ENCODE data around the gene ST6GAL1.

ST6GAL1 gene

GRCh38 chr3:187082758-187083375 is 152.5 kb downstream of the ST6GAL1 start:
- TF ChIP-seq CTCF (IDR thresholded peaks at IDR 0.05; ENCODE audit: insufficient read depth, low read depth, low read length, missing control alignments), result no peak
- DNase-seq (ENCODE audit: low read depth), result no peak
- no peak overlapping the region for H3K4me3 ChIP-seq (ENCODE audit: low read depth, low read length)

DNA sequence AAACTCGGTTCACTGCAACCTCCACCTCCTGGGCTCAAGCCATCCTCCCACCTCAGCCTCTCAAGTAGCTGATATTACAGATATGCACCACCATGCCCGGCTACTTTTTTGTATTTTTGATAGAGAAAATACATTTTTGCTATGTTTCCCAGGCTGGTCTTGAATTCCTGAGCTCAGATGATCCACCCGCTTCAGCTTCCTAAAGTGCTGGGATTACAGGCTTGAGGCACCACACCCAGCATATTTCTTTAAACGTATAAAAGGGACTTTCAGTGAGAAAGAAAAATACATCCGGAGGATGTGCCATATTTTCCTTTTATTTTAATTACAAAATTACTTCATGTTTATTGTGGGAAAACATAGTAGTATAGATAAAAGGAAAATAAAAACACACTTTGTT is 153.8 kb downstream of the ST6GAL1 start:
- TF ChIP-seq CTCF (IDR thresholded peaks at IDR 0.05; ENCODE audit: insufficient read depth, low read depth, low read length, missing control alignments), result no peak
- no peak overlapping the region for H3K4me3 ChIP-seq (ENCODE audit: low read depth, low read length)
- DNase-seq (ENCODE audit: low read depth), result no peak

DNA sequence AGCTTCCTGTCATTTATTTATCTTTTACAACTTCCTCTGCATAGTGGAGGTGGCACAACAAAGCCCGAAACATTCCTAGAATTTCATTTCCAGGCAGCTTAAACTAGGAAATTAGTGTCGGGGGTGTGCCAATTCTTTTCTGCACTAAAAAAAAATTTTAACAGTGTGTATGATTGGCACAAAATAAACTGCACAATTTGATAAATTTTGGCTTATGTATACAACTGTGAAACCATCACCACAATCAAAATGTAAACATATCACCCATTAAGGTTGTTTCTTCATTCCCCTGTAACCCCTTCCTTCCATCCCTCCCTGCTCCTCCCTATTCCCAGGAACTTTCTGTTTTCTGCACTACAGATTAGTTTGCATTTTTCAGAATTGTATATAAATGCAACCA is 154.3 kb downstream of the ST6GAL1 start:
- DNase-seq (ENCODE audit: low read depth), result no peak
- no peak for TF ChIP-seq CTCF (IDR thresholded peaks at IDR 0.05; ENCODE audit: insufficient read depth, low read depth, low read length, missing control alignments)
- H3K4me3 ChIP-seq (ENCODE audit: low read depth, low read length), result no peak overlapping the region

GRCh38 chr3:187085021-187085666 is 154.8 kb downstream of the ST6GAL1 start:
- TF ChIP-seq CTCF (IDR thresholded peaks at IDR 0.05; ENCODE audit: insufficient read depth, low read depth, low read length, missing control alignments), result no peak
- no peak for DNase-seq (ENCODE audit: low read depth)
- no peak overlapping the region for H3K4me3 ChIP-seq (ENCODE audit: low read depth, low read length)

- H3K4me3 ChIP-seq (ENCODE audit: low read depth, low read length), result no peak overlapping the region
- no peak for DNase-seq (ENCODE audit: low read depth)
- no peak for TF ChIP-seq CTCF (IDR thresholded peaks at IDR 0.05; ENCODE audit: insufficient read depth, low read depth, low read length, missing control alignments)
These were observed 155.6 kb downstream of the ST6GAL1 start for GRCh38 chr3:187085933-187086332.

- no peak for TF ChIP-seq CTCF (IDR thresholded peaks at IDR 0.05; ENCODE audit: insufficient read depth, low read depth, low read length, missing control alignments)
- no peak overlapping the region for H3K4me3 ChIP-seq (ENCODE audit: low read depth, low read length)
- no peak for DNase-seq (ENCODE audit: low read depth)
These were observed 156.5 kb downstream of the ST6GAL1 start for GRCh38 chr3:187086831-187087230.

DNA sequence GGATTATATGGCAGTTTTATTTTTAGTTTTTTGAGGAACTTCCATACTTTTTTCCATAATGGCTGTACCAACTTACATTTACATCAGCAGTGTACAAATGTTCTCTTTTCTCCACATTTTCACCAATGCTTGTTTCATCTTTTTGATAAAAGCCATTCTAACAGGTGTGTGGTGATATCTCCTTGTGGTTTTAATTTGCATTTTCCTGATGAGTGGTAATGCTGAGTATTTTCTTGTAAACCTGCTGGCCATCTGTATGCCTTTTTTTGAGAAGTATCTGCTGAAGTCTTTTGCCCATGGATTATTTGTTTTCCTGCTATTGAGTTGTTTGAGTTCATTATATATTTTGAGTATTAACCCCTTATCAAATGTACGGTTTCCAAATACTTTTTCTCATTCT is 158.4 kb downstream of the ST6GAL1 start:
- H3K4me3 ChIP-seq (ENCODE audit: low read depth, low read length), result no peak overlapping the region
- DNase-seq (ENCODE audit: low read depth), result no peak
- TF ChIP-seq CTCF (IDR thresholded peaks at IDR 0.05; ENCODE audit: insufficient read depth, low read depth, low read length, missing control alignments), result no peak
